Upper lobe of left lung (tissue), 6 donors: ENCODE results near the gene SYT7. TPM values are rescaled to one million over a fixed set of nuclear protein-coding genes. Genes with fewer than 3 reads are reported as not detected.

Source experiments
- ATAC-seq, 2 donors: fragments of 200-7000 bp; cut with Tn5 transposase; one replicate each; pipeline ENCODE4 v1.9.1; 2022; ENCODE audit warnings: mild to moderate bottlenecking in 2 of 2, moderate library complexity in 2 of 2; ENCODE audit not compliant: low FRiP score in 2 of 2
- DNase-seq, 2 donors: peaks; one replicate each; pipeline ENCODE4 v3.0.0-alpha.2; 2019 to 2020
- H3K27ac ChIP-seq, 4 donors: fragments of 200-600 bp; sonication (generic); one replicate each; pipeline ENCODE4 v1.5.1; 2016 to 2019
- H3K27me3 ChIP-seq, 4 donors: fragments of 200-600 bp; sonication (generic); one replicate each; pipeline ENCODE4 v1.5.1; 2017 to 2019
- H3K36me3 ChIP-seq, 4 donors: fragments of 200-600 bp; sonication (generic); one replicate each; pipeline ENCODE4 v1.5.1; 2016 to 2019
- H3K4me1 ChIP-seq, 4 donors: fragments of 200-600 bp; sonication (generic); one replicate each; pipeline ENCODE4 v1.5.1; 2018 to 2019
- H3K4me3 ChIP-seq, 4 donors: fragments of 200-600 bp; sonication (generic); one replicate each; pipeline ENCODE4 v1.5.1; 2017 to 2019; ENCODE audit warnings: mild to moderate bottlenecking in 2 of 4, moderate library complexity in 1 of 4
- H3K9me3 ChIP-seq, 4 donors: fragments of 200-600 bp; sonication (generic); one replicate each; pipeline ENCODE4 v1.5.1; 2018 to 2019
- EP300 ChIP-seq, 4 donors: sonication (generic); formaldehyde crosslinking; IDR thresholded peaks; one replicate each; pipeline ENCODE4 v1.5.1; 2017; ENCODE audit warnings: antibody characterized with exemption in 4 of 4, control low read depth in 2 of 4
- POLR2A ChIP-seq, 4 donors: fragments of 450-650 bp; IDR thresholded peaks; one replicate each; pipeline ENCODE4 v1.5.1; 2016 to 2017; ENCODE audit warnings: antibody characterized with exemption in 4 of 4, mild to moderate bottlenecking in 2 of 4
- POLR2AphosphoS5 ChIP-seq, 2 donors: sonication (generic); formaldehyde crosslinking; IDR thresholded peaks; one replicate each; pipeline ENCODE4 v1.5.1; 2017; ENCODE audit warnings: antibody characterized with exemption in 2 of 2
- WGBS, 2 donors: methylation state at CpG; one replicate each; pipeline ENCODE4 v1.1.5; 2017 to 2018; 5-methylcytosine and 5-hydroxymethylcytosine counted together
- total RNA-seq, 6 donors: library from RNA; depleted of rRNA in 4 of 6; stranded (reverse); fragments of >200 nt in 4 of 6; gene quantifications; one replicate each; pipeline versions ENCODE4 v1.1.0 to v1.2.1, GENCODE V29; 2016 to 2021
- TF ChIP-seq, protein P1 (sequence below), 6 experiments: fragments of 450-650 bp in 4 of 6; fragments of 200-600 bp in 2 of 6; sonication (generic) in 2 of 6; IDR thresholded peaks; one replicate each; pipeline ENCODE4 v1.5.1; 2016 to 2019; ENCODE audit warnings: antibody characterized with exemption in 6 of 6
- donor health status: DM: no; HTN: no; CAD: no; lungs with moderate emphysema.
- donor health status: DM: no; HTN: yes; CAD: no; lungs with severe emphysema.

SYT7 gene
- total RNA-seq, 6 donors from 2014 or later: 2.1 to 7.3 (median 4.9) TPM

DNA sequence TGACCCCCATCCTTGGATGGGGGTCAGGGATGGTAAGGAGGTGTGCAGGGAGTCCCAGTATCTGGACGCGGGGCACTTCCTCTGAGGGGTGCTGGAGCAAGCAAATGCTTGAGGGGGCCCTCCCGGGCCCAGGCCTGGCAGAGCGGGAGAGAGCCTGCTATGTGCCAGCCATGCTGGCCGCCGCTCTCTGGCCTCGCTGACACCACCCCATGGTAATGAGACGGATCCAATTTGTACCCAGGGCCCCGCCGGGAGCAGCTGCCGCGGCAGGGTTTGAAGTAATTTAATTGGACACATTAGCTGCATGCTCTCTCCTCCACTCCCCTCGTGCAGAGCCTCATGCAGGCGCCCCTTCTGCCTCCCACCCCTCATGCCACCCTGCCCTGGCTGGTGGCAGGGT lies 6.3 kb downstream of the SYT7 start:
- no peaks in the 10 kb centered on the region for H3K9me3 ChIP-seq
- no peak overlapping the region for H3K27ac ChIP-seq
- no peaks in the 10 kb centered on the region for H3K36me3 ChIP-seq
- 79 to 88% methylated on average over 2 to 14 of the region's 14 CpGs for WGBS, 2 donors
- H3K4me1 ChIP-seq: peaks cover 0 to 2% (median 0%) of the 10 kb centered on the region in 4 donors
- peaks cover 0 to 6% (median 3%) of the 10 kb centered on the region in 4 donors for H3K27me3 ChIP-seq
- TF ChIP-seq, protein P1, sequence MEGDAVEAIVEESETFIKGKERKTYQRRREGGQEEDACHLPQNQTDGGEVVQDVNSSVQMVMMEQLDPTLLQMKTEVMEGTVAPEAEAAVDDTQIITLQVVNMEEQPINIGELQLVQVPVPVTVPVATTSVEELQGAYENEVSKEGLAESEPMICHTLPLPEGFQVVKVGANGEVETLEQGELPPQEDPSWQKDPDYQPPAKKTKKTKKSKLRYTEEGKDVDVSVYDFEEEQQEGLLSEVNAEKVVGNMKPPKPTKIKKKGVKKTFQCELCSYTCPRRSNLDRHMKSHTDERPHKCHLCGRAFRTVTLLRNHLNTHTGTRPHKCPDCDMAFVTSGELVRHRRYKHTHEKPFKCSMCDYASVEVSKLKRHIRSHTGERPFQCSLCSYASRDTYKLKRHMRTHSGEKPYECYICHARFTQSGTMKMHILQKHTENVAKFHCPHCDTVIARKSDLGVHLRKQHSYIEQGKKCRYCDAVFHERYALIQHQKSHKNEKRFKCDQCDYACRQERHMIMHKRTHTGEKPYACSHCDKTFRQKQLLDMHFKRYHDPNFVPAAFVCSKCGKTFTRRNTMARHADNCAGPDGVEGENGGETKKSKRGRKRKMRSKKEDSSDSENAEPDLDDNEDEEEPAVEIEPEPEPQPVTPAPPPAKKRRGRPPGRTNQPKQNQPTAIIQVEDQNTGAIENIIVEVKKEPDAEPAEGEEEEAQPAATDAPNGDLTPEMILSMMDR (IDR thresholded peaks at IDR 0.05): no peak
- TF ChIP-seq EP300 (IDR thresholded peaks at IDR 0.05) (no peak), POLR2AphosphoS5 (IDR thresholded peaks at IDR 0.05) (no peak), POLR2A (IDR thresholded peaks at IDR 0.05) (no peak)
- H3K4me3 ChIP-seq: no peak overlapping the region
- ATAC-seq: no peak
- peak in 1 of 2 donors; percentile 75 for DNase-seq

DNA sequence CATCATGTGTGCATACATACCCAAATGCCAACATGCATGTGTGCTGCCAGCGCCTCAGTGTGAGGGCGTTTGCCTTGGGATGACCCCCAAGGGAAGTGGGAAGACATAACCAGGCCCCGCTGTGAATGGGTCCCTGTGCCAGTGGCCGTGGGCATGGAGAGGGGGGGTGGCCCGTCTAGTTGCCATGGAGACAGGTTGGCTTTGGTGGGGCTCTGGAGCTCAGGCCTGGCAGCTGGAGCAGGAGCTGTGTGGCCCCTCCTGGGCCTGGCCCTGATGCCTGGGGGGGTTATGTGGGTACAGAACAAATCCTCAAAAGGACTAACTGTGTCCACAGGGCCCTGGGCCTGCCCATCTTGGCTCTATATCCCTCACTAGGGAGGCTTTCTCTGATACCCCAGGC lies 8.0 kb downstream of the SYT7 start:
- Histone ChIP-seq H3K27ac (no peak overlapping the region), H3K4me1 (no peaks in the 10 kb centered on the region), H3K36me3 (no peaks in the 10 kb centered on the region), H3K9me3 (no peaks in the 10 kb centered on the region), H3K27me3 (peaks cover 0 to 3% (median 0%) of the 10 kb centered on the region in 4 donors), H3K4me3 (no peak overlapping the region)
- peak in 1 of 2 donors; percentile 36 for DNase-seq
- no peak for ATAC-seq
- no peak for TF ChIP-seq EP300 (IDR thresholded peaks at IDR 0.05)
- no peak for TF ChIP-seq POLR2AphosphoS5 (IDR thresholded peaks at IDR 0.05)
- TF ChIP-seq, protein P1 (IDR thresholded peaks at IDR 0.05): no peak
- TF ChIP-seq POLR2A (IDR thresholded peaks at IDR 0.05): no peak
- 64 to 69% methylated on average over 3 to 5 of the region's 5 CpGs for WGBS, 2 donors

DNA sequence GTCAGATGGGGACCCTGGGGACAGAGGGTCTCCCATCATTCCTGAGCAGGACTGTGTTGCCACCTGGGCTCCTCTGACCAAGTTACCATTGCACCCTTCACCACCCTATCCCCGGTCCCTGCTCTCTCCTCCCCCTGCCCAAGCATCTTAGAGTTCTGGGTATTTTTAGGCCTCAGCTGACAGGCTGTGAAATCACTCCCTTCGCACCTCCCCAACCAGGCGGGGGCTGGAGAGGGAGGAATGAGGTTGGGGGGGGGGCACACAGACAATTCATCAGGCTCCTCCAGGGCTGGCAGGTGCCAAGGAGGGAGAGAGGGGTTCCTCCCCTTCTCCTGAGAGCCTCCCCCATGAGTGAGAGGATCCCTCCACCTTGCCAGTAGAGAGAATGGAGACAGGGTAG lies 9.0 kb downstream of the SYT7 start:
- Histone ChIP-seq H3K36me3 (no peaks in the 10 kb centered on the region), H3K27me3 (peaks cover 0 to 6% (median 0%) of the 10 kb centered on the region in 4 donors), H3K4me3 (no peak overlapping the region), H3K9me3 (no peaks in the 10 kb centered on the region), H3K4me1 (peaks cover 0 to 6% (median 3%) of the 10 kb centered on the region in 4 donors), H3K27ac (no peak overlapping the region)
- whole genome bisulfite sequencing, 2 donors: 71 to 75% methylated on average over 1 to 3 of the region's 3 CpGs
- no peak for ATAC-seq
- TF ChIP-seq POLR2AphosphoS5 (IDR thresholded peaks at IDR 0.05) (no peak), EP300 (IDR thresholded peaks at IDR 0.05) (no peak), POLR2A (IDR thresholded peaks at IDR 0.05) (no peak)
- TF ChIP-seq, protein P1 (IDR thresholded peaks at IDR 0.05): no peak
- no peak for DNase-seq

DNA sequence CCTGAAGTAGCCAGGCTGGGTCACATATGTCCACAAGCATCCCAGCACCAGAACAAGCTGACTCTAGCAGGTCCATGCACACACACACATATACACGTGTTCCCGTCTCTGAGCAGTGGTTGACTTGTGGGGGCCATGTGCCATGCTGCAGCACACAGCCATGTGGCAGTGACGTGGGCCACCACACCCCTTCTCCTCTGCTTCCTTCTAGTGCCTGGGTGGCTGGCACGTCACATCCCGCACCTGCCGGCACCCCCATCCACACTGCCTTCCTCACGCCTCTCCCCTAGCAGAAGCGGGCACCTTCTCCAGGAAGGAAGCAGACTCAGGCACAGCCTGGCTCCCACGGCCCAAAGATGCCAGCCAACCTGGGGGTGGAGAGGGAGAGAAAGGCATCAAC lies 9.5 kb downstream of the SYT7 start:
- TF ChIP-seq POLR2AphosphoS5 (IDR thresholded peaks at IDR 0.05) (no peak), POLR2A (IDR thresholded peaks at IDR 0.05) (no peak), EP300 (IDR thresholded peaks at IDR 0.05) (no peak)
- TF ChIP-seq, protein P1 (IDR thresholded peaks at IDR 0.05): no peak
- H3K4me1 ChIP-seq: peaks cover 0 to 6% (median 3%) of the 10 kb centered on the region in 4 donors
- no peaks in the 10 kb centered on the region for H3K9me3 ChIP-seq
- WGBS, 2 donors: 86% methylated on average over 9 of the region's 9 CpGs
- DNase-seq: peak in 1 of 2 donors; percentile 47
- H3K27ac ChIP-seq: no peak overlapping the region
- no peak for ATAC-seq
- H3K4me3 ChIP-seq: no peak overlapping the region
- peaks cover 0 to 6% (median 0%) of the 10 kb centered on the region in 4 donors for H3K27me3 ChIP-seq
- no peaks in the 10 kb centered on the region for H3K36me3 ChIP-seq

DNA sequence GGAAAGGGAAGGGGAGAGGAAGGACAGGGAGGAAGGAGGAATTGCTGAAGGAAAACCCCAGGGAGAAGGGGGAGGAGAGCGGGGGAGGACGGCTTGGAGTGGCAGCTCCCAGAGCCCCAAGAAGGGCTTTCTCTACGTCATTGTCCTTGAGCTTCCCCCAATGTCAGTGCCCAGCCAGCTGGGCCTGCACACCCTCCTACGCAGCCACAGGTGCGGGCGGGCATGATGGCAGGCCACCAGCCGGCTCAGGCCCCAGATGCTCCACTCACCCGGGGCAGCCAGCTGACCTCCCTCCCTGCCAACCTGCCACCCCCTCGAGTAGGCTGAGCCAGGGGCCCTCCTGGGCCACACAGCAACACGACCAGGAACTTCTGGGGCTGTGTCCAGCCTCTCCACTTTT lies 11.2 kb downstream of the SYT7 start:
- no peak overlapping the region for H3K27ac ChIP-seq
- peak in 1 of 2 donors; percentile 58 for DNase-seq
- 57 to 59% methylated on average over 6 to 10 of the region's 10 CpGs for WGBS, 2 donors
- no peaks in the 10 kb centered on the region for H3K9me3 ChIP-seq
- no peak for ATAC-seq
- no peak overlapping the region for H3K4me3 ChIP-seq
- no peaks in the 10 kb centered on the region for H3K36me3 ChIP-seq
- no peak for TF ChIP-seq POLR2AphosphoS5 (IDR thresholded peaks at IDR 0.05)
- TF ChIP-seq EP300 (IDR thresholded peaks at IDR 0.05): no peak
- TF ChIP-seq POLR2A (IDR thresholded peaks at IDR 0.05): no peak
- TF ChIP-seq, protein P1 (IDR thresholded peaks at IDR 0.05): no peak
- H3K27me3 ChIP-seq: peaks cover 0 to 6% (median 0%) of the 10 kb centered on the region in 4 donors
- H3K4me1 ChIP-seq: peaks cover 0 to 6% (median 3%) of the 10 kb centered on the region in 4 donors
